Pancreas (tissue), 10 donors: ENCODE results near the gene TSPAN4. TPM values are rescaled to one million over a fixed set of nuclear protein-coding genes. Genes with fewer than 3 reads are reported as not detected.

ENCODE experiments used
- ATAC-seq, 4 donors: fragments of 200-7000 bp; cut with Tn5 transposase; one replicate each; pipeline versions ENCODE4 v1.8.0 to v1.9.1; 2020; ENCODE audit warnings: mild to moderate bottlenecking in 4 of 4, moderate library complexity in 4 of 4
- DNase-seq, 6 donors: peaks; one replicate each; pipeline ENCODE4 v3.0.0-alpha.2; 2020
- FAIRE-seq: peaks from 2 replicates; lab custom pipeline; 2012; peaks lifted over from hg19 to GRCh38; lab: Jason Lieb, UNC
- H3K27ac ChIP-seq, 4 donors: fragments of 200-600 bp; sonication (generic); 1 replicate in 3 of 4; 2 replicates in 1 of 4; pipeline versions ENCODE4 v1.5.0 to v1.8.0; 2020
- H3K27me3 ChIP-seq, 4 donors: fragments of 200-600 bp; one replicate each; pipeline ENCODE4 v1.8.0; 2021
- H3K36me3 ChIP-seq, 3 donors: fragments of 200-600 bp; sonication (generic) in 1 of 3; one replicate each; pipeline versions ENCODE4 v1.5.0 to v1.8.0; 2020 to 2021
- H3K4me1 ChIP-seq, 3 donors: fragments of 200-600 bp; one replicate each; pipeline ENCODE4 v1.8.0; 2021
- H3K4me3 ChIP-seq, 4 donors: fragments of 200-600 bp; sonication (generic) in 2 of 4; one replicate each; pipeline versions ENCODE4 v1.5.0 to v1.8.0; 2020 to 2021
- H3K9me3 ChIP-seq, 4 donors: fragments of 200-600 bp; one replicate each; pipeline ENCODE4 v1.8.0; 2021
- WGBS, 2 donors: extraction: QIAGEN DNeasy Blood & Tissue Kit; methylation state at CpG; one replicate each; pipeline ENCODE4 v1.1.7; 2013; 5-methylcytosine and 5-hydroxymethylcytosine counted together
- intact Hi-C, 3 donors: fragments of 100-400 bp; cut with DNase I; formaldehyde crosslinking; loops; one replicate each; pipeline versions ENCODE4 v1.11.1 to v1.14.2; 2022
- polyA plus RNA-seq, 2 donors: library from polyadenylated mRNA; stranded (reverse); fragments of 200-250 nt; gene quantifications; one replicate each; pipeline ENCODE4 v1.2.3, GENCODE V29; 2013
- total RNA-seq, 6 donors: library from RNA; stranded (reverse); fragmentation: NEBNext Ultra II Directional in 4 of 6; extraction: Animal tissue kit (Norgen Biotek cat#: 25700) in 4 of 6; gene quantifications; one replicate each; pipeline versions ENCODE4 v1.2.1 to v1.2.4, GENCODE V29; 2021 to 2023
- TF ChIP-seq, protein P1 (sequence below), 4 donors: fragments of 200-600 bp; sonication (generic) in 3 of 4; IDR thresholded peaks; one replicate each; pipeline versions ENCODE4 v1.5.0 to v1.8.0; 2021; ENCODE audit warnings: antibody characterized with exemption in 4 of 4
- donor health status: healthy with polysubstance abuse.
- donor health status: DM: no; HTN: no; CAD: no; lungs with moderate emphysema.
- donor health status: DM: no; HTN: no; CAD: no.
- donor health status: control.
- donor health status: control.
- donor health status: Bipolar disorder and iron deficiency.
- donor health status: DM: yes; HTN: yes; CAD: no.
- donor health status: DM: no; HTN: no; CAD: no.
- donor health status: DM: no; HTN: no; CAD: no.
- donor health status: DM: yes; HTN: yes; CAD: no.

The TSPAN4 gene
- total and polyA plus RNA-seq, 8 donors = 15.3 to 67.2 (median 20.3) TPM

DNA sequence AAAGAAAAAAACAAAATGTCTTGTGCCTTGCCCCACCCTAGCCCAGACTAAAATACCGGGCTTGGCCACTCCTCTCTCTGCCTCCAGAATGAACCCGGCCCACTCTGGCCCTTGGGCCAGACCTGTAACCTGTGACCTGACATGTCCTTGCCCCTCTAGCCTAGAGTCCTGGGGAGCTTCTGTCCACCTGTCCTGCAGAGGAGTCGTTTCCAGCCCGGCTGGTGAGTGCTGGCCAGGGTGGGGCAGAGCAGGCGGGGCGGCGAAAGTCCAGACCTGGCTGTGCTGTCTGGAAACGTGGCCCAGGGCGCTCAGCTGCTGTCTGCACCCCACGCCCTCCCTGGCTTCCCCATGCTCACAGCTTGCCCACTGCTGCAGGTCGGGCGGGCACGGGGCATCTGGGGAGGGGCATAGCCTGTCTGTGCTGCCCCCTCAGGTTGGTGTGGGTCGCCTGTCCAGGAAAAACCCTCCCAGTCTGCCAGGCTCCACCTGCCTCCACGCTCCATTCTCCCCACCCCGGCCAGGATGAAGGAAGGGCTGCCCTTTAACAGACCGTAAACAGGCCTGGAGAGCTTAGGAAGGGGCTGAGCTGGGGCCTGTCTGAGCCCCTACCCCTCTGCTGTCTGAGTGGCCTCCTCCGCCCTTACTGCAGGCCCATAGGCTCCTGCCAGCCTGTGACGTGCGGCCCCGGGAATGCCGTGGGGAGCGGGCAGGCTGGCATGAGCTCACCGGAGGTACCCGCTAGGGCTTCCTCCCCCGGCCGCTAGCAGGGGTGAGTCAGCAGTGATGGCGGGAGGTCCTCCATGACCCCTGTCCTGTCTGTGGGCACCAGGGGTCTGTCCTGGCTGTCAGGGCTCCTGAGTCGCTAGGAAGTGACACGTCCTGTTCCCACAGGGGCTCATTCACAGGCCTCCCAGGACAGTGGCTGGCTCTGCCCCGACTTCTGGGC is 8.0 kb upstream of the TSPAN4 start:
- 7 to 12% methylated on average over 31 of the region's 31 CpGs for WGBS, 2 donors
- intact Hi-C loops = no loop called here
- TF ChIP-seq, protein P1, sequence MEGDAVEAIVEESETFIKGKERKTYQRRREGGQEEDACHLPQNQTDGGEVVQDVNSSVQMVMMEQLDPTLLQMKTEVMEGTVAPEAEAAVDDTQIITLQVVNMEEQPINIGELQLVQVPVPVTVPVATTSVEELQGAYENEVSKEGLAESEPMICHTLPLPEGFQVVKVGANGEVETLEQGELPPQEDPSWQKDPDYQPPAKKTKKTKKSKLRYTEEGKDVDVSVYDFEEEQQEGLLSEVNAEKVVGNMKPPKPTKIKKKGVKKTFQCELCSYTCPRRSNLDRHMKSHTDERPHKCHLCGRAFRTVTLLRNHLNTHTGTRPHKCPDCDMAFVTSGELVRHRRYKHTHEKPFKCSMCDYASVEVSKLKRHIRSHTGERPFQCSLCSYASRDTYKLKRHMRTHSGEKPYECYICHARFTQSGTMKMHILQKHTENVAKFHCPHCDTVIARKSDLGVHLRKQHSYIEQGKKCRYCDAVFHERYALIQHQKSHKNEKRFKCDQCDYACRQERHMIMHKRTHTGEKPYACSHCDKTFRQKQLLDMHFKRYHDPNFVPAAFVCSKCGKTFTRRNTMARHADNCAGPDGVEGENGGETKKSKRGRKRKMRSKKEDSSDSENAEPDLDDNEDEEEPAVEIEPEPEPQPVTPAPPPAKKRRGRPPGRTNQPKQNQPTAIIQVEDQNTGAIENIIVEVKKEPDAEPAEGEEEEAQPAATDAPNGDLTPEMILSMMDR (IDR thresholded peaks at IDR 0.05) = no peak
- H3K4me1 ChIP-seq = peaks cover 0 to 11% (median 9%) of the 10 kb centered on the region in 3 donors
- H3K9me3 ChIP-seq = no peaks in the 10 kb centered on the region
- peak overlapping the region; percentile 85 to 95 (median 88) for H3K27ac ChIP-seq
- DNase-seq = peak; percentile 86 to 97 (median 92)
- peaks cover 0 to 32% (median 15%) of the 10 kb centered on the region in 3 donors for H3K36me3 ChIP-seq
- no peaks in the 10 kb centered on the region for H3K27me3 ChIP-seq
- ATAC-seq = peak; percentile 62 to 75 (median 70)
- no peak for FAIRE-seq
- H3K4me3 ChIP-seq = peak overlapping the region in 3 of 4 donors; percentile 82 to 86 (median 83)

DNA sequence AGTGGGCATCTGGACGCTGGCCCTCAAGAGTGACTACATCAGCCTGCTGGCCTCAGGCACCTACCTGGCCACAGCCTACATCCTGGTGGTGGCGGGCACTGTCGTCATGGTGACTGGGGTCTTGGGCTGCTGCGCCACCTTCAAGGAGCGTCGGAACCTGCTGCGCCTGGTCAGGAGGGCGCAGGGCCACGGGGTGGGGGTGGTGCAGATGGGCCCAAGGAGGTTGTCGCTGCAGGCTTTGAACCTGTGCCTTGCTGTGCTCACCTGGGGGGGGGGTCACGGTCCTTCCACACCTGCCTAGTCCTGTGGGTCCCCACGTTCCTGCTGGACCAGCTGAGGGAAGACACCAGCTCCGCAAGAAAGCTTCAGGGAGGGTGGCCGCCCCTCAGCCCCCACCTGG is 6.4 kb upstream of the TSPAN4 start:
- TF ChIP-seq, protein P1 (IDR thresholded peaks at IDR 0.05) = no peak
- peak overlapping the region in 1 of 4 donors; percentile 17 for H3K27ac ChIP-seq
- H3K4me1 ChIP-seq = peaks cover 0 to 22% (median 21%) of the 10 kb centered on the region in 3 donors
- FAIRE-seq = no peak
- no peaks in the 10 kb centered on the region for H3K9me3 ChIP-seq
- 82 to 89% methylated on average over 14 of the region's 14 CpGs for WGBS, 2 donors
- no peak for ATAC-seq
- H3K36me3 ChIP-seq = peaks cover 0 to 45% (median 21%) of the 10 kb centered on the region in 3 donors
- intact Hi-C loops = no loop called here
- H3K27me3 ChIP-seq = no peaks in the 10 kb centered on the region
- DNase-seq = peak in 1 of 6 donors; percentile 44
- no peak overlapping the region for H3K4me3 ChIP-seq

- TF ChIP-seq, protein P1 (IDR thresholded peaks at IDR 0.05) = no peak
- intact Hi-C loops = no loop called here
- H3K4me1 ChIP-seq = peaks cover 0 to 24% (median 22%) of the 10 kb centered on the region in 3 donors
- WGBS, 2 donors = 79 to 85% methylated on average over 9 of the region's 9 CpGs
- H3K27ac ChIP-seq = no peak overlapping the region
- H3K9me3 ChIP-seq = no peaks in the 10 kb centered on the region
- DNase-seq (peak in 1 of 6 donors; percentile 41), ATAC-seq (no peak), FAIRE-seq (no peak)
- H3K36me3 ChIP-seq = peaks cover 0 to 45% (median 21%) of the 10 kb centered on the region in 3 donors
- no peak overlapping the region for H3K4me3 ChIP-seq
- no peaks in the 10 kb centered on the region for H3K27me3 ChIP-seq
Observed at GRCh38 chr11:836700-837099, 6.0 kb upstream of the TSPAN4 start.

GRCh38 chr11:837189-837989 is 5.3 kb upstream of the TSPAN4 start:
- no peak for ATAC-seq
- DNase-seq = peak in 1 of 6 donors; percentile 62
- Histone ChIP-seq H3K27me3 (no peaks in the 10 kb centered on the region), H3K36me3 (peaks cover 0 to 45% (median 21%) of the 10 kb centered on the region in 3 donors), H3K27ac (no peak overlapping the region), H3K4me1 (peaks cover 0 to 22% (median 21%) of the 10 kb centered on the region in 3 donors), H3K4me3 (no peak overlapping the region), H3K9me3 (no peaks in the 10 kb centered on the region)
- intact Hi-C loops = no loop called here
- no peak for FAIRE-seq
- TF ChIP-seq, protein P1 (IDR thresholded peaks at IDR 0.05) = no peak
- WGBS, 2 donors = 83 to 86% methylated on average over 22 of the region's 22 CpGs
